GM12878 (cell line): ENCODE data around the gene ULBP1. TPM values are rescaled to one million over a fixed set of nuclear protein-coding genes. Genes with fewer than 3 reads are reported as not detected.
A peak's percentile ranks its signal among the peaks of the same experiment; 100 is the strongest.

Experiments used
- ATF2 ChIP-seq: IDR thresholded peaks from 2 replicates; pipeline ENCODE4 v1.6.1; 2012; ENCODE audit warnings: low read length, inconsistent platforms
- CBX3 ChIP-seq: fragments of 200-600 bp; sonication (generic); IDR thresholded peaks from 2 replicates; pipeline ENCODE4 v1.6.1; 2016; ENCODE audit warnings: low read depth, borderline replicate concordance
- CHD2 ChIP-seq: IDR thresholded peaks from 2 replicates; pipeline ENCODE4 v1.6.1; 2011; ENCODE audit warnings: low read depth, low read length, improper control_type of control experiment, borderline replicate concordance
- EED ChIP-seq: sonication (generic); IDR thresholded peaks from 2 replicates; pipeline ENCODE4 v1.6.1; 2016; ENCODE audit warnings: antibody characterized with exemption, low read depth
- EGR1 ChIP-seq, 2 experiments: IDR thresholded peaks; 1 replicate in 1 of 2; 2 replicates in 1 of 2; pipeline ENCODE4 v1.6.1; 2011 to 2012; ENCODE audit warnings: low read depth in 2 of 2, low read length in 2 of 2, borderline replicate concordance in 1 of 2, mild to moderate bottlenecking in 1 of 2, moderate library complexity in 1 of 2
- EZH2 ChIP-seq: IDR thresholded peaks from 2 replicates; pipeline ENCODE4 v1.6.1; 2012; ENCODE audit warnings: low read depth, mild to moderate bottlenecking, control low read depth, inconsistent platforms, low read length, borderline replicate concordance; ENCODE audit not compliant: control insufficient read depth
- GATAD2B ChIP-seq: fragments of 450-650 bp; conservative IDR thresholded peaks from 2 replicates; pipeline ENCODE4 v1.6.1; 2017; ENCODE audit warnings: low read depth, mild to moderate bottlenecking, moderate library complexity
- HCFC1 ChIP-seq: fragments of 150-350 bp; IDR thresholded peaks from 2 replicates; pipeline ENCODE4 v1.6.1; 2014; ENCODE audit warnings: low read length
- HDAC6 ChIP-seq: fragments of 200-600 bp; sonication (generic); IDR thresholded peaks from one replicate; pipeline ENCODE4 v1.8.0; 2017; ENCODE audit warnings: antibody characterized with exemption; ENCODE audit not compliant: unreplicated experiment
- IKZF1 ChIP-seq: fragments of 450-650 bp; conservative IDR thresholded peaks from 2 replicates; pipeline ENCODE4 v1.6.1; 2017; ENCODE audit warnings: antibody characterized with exemption, mild to moderate bottlenecking
- IKZF2 ChIP-seq, 2 experiments: fragments of 450-650 bp; IDR thresholded peaks; 2 replicates each; pipeline ENCODE4 v1.6.1; 2017; ENCODE audit warnings: mild to moderate bottlenecking in 2 of 2, moderate library complexity in 2 of 2
- JUND ChIP-seq: IDR thresholded peaks from 2 replicates; pipeline ENCODE4 v1.6.1; 2012; ENCODE audit warnings: low read depth, mild to moderate bottlenecking, low read length, improper control_type of control experiment, moderate library complexity
- MEF2A ChIP-seq: IDR thresholded peaks from 2 replicates; pipeline ENCODE4 v1.6.1; 2011; ENCODE audit warnings: low read depth, mild to moderate bottlenecking, low read length, moderate library complexity; ENCODE audit not compliant: insufficient read depth
- MTA3 ChIP-seq: IDR thresholded peaks from 2 replicates; pipeline ENCODE4 v1.6.1; 2012; ENCODE audit warnings: low read length, inconsistent platforms, borderline replicate concordance
- NFYA ChIP-seq: IDR thresholded peaks from 2 replicates; pipeline ENCODE4 v1.6.1; 2011; ENCODE audit warnings: low read depth, mild to moderate bottlenecking, low read length, improper control_type of control experiment, borderline replicate concordance
- PML ChIP-seq: IDR thresholded peaks from 2 replicates; pipeline ENCODE4 v1.6.1; 2012; ENCODE audit warnings: low read length, inconsistent platforms
- RAD51 ChIP-seq: fragments of 450-650 bp; IDR thresholded peaks from 2 replicates; pipeline ENCODE4 v1.6.1; 2016; ENCODE audit warnings: moderate library complexity, mild to moderate bottlenecking, inconsistent platforms
- REST ChIP-seq: IDR thresholded peaks from 2 replicates; pipeline ENCODE4 v1.6.1; 2012; ENCODE audit warnings: mild to moderate bottlenecking, low read depth, low read length
- SKIL ChIP-seq: fragments of 450-650 bp; IDR thresholded peaks from 2 replicates; pipeline ENCODE4 v1.6.1; 2017; ENCODE audit warnings: mild to moderate bottlenecking, low read depth, inconsistent platforms; ENCODE audit not compliant: poor library complexity, severe bottlenecking
- SMC3 ChIP-seq: IDR thresholded peaks from 2 replicates; pipeline ENCODE4 v1.6.1; 2011; ENCODE audit warnings: low read length, improper control_type of control experiment, borderline replicate concordance
- SREBF2 ChIP-seq: IDR thresholded peaks from 2 replicates; pipeline ENCODE4 v1.6.1; 2012; ENCODE audit warnings: mild to moderate bottlenecking, low read length
- SUPT20H ChIP-seq: IDR thresholded peaks from 2 replicates; pipeline ENCODE4 v1.6.1; 2011; ENCODE audit warnings: low read depth, mild to moderate bottlenecking, low read length, moderate library complexity, borderline replicate concordance; ENCODE audit not compliant: control insufficient read depth
- TCF12 ChIP-seq: IDR thresholded peaks from 2 replicates; pipeline ENCODE4 v1.6.1; 2011; ENCODE audit warnings: low read depth, mild to moderate bottlenecking, low read length
- ZZZ3 ChIP-seq: IDR thresholded peaks from 2 replicates; pipeline ENCODE4 v1.6.1; 2011; ENCODE audit warnings: low read depth; ENCODE audit not compliant: control insufficient read depth, insufficient read length
- polyA plus RNA-seq, 11 experiments: library from polyadenylated mRNA; depleted of rRNA in 4 of 11; unstranded in 6 of 11; stranded (reverse) in 5 of 11; fragments of >200 nt; fragmentation: Nextera tagmentation in 4 of 11; fragmentation: Illumina TruSeq in 1 of 11; extraction: Ambion mirVana in 4 of 11; extraction: Trizol in 1 of 11; gene quantifications; 1 replicate in 1 of 11; 2 replicates in 10 of 11; pipeline versions ENCODE4 v1.2.1 to v1.2.3, GENCODE V29; 2011 to 2016; ENCODE audit warnings: inconsistent platforms in 2 of 11, missing spikeins in 2 of 11, low read depth in 1 of 11
- total RNA-seq, 4 experiments: library from RNA; depleted of rRNA in 3 of 4; stranded (reverse); fragments of >200 nt in 3 of 4; fragmentation: Illumina TruSeq in 1 of 4; extraction: Trizol in 1 of 4; gene quantifications; 2 replicates each; pipeline versions ENCODE4 v1.2.1 to v1.2.3, GENCODE V29; 2013 to 2021

Gene ULBP1
- total and polyA plus RNA-seq, 10 of the 15 experiments (the other 5 are each of a cell fraction or from before 2014, with no cell fraction given) = 0.02 to 0.12 (median 0.04) TPM; not detected in 7

GRCh38 chr6:149941583-149942460 is 21.9 kb upstream of the ULBP1 start, which contains the start of gene ULBP2 (continued):
- TF ChIP-seq EGR1 (IDR thresholded peaks at IDR 0.05; ENCODE audit: borderline replicate concordance in 1 of 2, low read depth in 2 of 2, low read length in 2 of 2) (no peak), GATAD2B (peak; percentile 48; the same call in 1 of the 2 replicates), ZZZ3 (no peak), EED (no peak), SMC3 (no peak), EZH2 (no peak), PML (no peak), SREBF2 (no peak), RAD51 (no peak), HCFC1 (no peak), JUND (no peak), CHD2 (no peak), SUPT20H (no peak), MEF2A (no peak), CBX3 (no peak), TCF12 (no peak), ATF2 (no peak), SKIL (no peak), HDAC6 (no peak), MTA3 (no peak), REST (no peak), IKZF1 (peak; percentile 39; the same call in 1 of the 2 replicates), NFYA (no peak), IKZF2 (IDR thresholded peaks at IDR 0.05) (no peak)
